Subcutaneous adipose tissue (tissue), 4 donors: ENCODE measurements around the gene GTSE1. TPM values are rescaled to one million over a fixed set of nuclear protein-coding genes. Genes with fewer than 3 reads are reported as not detected.

Experiments used
- CTCF ChIP-seq: fragments of 450-650 bp; IDR thresholded peaks from one replicate; pipeline ENCODE4 v1.5.1; 2016; ENCODE audit warnings: low read depth, mild to moderate bottlenecking, control low read depth, antibody characterized with exemption, moderate library complexity
- total RNA-seq, 4 donors: library from RNA; depleted of rRNA; stranded (reverse); fragments of >200 nt; gene quantifications; one replicate each; pipeline ENCODE4 v1.1.0, GENCODE V29; 2016

Gene GTSE1
- total RNA-seq, 4 donors from 2014 or later = 1.1 to 1.4 TPM; not detected in 2

- TF ChIP-seq CTCF = no peak
These were observed 53.0 kb downstream of the GTSE1 start for GRCh38 chr22:46349681-46350080.

DNA sequence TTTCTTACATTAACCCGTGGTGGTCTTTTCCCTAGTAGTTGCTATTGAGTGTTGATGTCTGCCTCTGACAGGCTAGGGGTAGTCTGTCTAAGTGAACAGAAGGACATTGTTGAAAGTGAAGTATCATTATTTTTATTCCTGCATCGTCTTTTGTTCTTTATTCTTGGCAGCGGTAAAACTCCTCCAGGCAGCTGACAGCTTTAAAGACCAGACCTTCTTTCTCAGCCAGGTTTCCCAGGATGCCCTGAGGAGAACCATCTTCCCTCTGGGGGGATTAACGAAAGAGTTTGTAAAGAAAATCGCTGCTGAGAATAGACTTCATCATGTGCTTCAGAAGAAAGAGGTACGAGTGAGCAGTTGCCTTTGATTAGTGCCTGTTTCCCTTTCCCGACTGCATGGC is 53.5 kb downstream of the GTSE1 start:
- no peak for TF ChIP-seq CTCF

DNA sequence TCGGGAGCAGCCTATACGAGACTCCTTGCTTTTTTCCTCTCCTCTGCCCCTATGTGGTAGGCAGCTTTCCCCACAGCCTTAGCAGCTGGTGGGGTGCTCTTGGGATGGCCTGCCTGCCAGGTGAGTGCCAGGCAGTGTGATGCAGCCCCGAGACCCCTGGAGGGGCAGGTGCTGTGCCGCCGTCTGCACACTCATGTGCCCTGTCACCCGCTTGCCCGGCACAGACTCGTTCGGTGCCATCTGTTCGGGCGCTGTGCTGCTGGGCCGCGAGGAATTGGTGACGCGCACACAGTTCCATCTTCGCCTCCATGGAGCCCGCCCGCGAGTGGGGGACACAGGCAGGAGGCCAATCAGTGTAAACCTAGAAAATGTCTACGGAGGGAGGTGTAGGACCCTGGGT is 54.0 kb downstream of the GTSE1 start:
- TF ChIP-seq CTCF = no peak

DNA sequence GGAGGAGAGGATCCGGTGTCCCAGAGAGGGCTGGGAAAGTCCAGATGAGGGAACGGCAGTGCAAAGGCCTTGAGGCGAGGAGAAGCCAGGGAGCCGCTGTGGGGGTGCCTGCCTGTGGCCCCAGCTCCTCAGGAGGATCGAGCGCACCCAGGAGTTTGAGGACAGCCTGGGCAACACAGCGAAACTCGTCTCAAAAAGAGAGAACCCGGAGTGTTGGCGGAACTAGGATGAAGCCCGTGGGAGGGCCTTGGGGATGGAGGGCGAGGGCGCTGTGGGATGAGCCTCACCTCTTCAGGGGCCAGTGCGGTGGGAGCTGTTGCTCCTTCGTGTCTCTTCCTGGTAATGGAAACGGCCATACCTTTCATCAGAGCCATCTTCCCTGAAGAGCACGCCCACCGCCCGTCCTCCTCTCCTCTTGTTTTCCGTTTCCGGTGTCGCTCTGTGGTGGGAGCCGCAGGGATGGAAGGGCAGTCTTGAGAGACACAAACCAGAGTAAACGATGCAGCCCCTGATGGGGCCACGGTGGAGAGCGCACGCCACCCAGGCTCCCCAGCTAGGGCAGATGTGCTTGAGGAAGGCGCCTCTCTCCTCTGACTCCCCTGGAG is 54.6 kb downstream of the GTSE1 start:
- TF ChIP-seq CTCF = no peak

DNA sequence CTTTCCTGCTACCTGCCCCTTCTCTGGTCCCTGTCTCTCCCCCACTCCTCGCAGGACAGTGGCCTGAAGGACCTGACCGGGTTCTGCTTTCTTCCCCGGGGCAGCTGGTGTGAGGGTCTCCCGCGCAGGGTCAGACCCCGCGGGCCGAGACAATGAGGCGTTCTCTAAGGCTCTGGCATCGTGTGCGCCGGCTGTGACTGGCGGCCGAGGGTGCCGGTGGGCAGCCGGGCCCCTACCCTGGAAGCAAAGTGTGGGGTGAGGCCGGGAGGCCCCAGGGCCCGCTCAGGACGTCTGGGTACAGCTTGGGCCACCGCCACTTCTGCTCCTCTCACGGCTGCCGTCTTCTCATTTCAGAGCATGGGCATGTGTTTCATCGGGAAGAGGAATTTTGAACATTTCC is 55.1 kb downstream of the GTSE1 start:
- TF ChIP-seq CTCF = no peak

GRCh38 chr22:46352276-46352675 is 55.6 kb downstream of the GTSE1 start:
- no peak for TF ChIP-seq CTCF

DNA sequence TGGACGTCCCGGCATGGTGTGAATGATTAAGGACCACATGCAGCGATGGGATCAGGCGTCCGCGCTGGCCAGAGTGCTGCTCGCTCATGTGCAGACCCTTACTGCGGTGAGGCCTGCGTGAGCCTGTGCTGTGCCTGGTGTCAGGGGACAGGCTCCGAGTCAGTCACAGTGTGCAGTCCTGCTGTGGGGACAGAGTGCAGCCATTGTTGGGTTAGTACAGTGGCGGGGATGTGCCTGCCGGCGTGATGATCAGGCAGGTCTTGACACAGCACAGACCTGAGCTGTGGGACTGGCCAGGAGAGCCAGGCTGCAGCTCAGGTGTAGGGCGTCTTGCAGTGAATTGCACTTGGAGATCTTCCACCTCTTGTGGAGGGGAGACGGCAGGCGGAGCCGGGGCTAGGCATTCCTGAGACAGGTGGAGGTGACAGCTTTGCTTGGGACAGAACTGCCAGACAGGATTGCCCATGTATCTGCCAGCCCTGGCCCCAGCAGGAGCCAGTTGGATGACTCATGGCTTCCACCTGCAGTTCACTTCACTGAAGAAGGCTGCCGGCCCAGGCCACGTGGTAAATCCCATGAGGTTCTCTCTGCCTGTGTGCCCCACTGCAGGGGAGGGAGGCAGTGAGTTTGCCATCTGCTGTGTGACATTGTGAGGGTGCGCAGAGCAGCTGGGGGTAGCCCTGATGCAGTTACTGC is 56.2 kb downstream of the GTSE1 start:
- no peak for TF ChIP-seq CTCF
